Fibroblast of lung (primary cell): ENCODE data around the gene LGALS3BP. TPM values are rescaled to one million over a fixed set of nuclear protein-coding genes. Genes with fewer than 3 reads are reported as not detected.

Source experiments
- DNase-seq, 2 donors: peaks; one replicate each; pipeline versions ENCODE4 v3.0.0 to v3.0.0-alpha.2; 2010; ENCODE audit warnings: low read depth in 2 of 2
- H2AFZ ChIP-seq: 2 replicates; pipeline ENCODE4 v1.5.1; 2012; ENCODE audit warnings: low read length, control low read depth, inconsistent platforms
- H3K27ac ChIP-seq: 2 replicates; pipeline ENCODE4 v1.5.1; 2011; ENCODE audit warnings: low read length, control low read depth; ENCODE audit not compliant: insufficient read depth
- H3K27me3 ChIP-seq: 2 replicates; pipeline ENCODE4 v1.5.1; 2011; ENCODE audit warnings: mild to moderate bottlenecking, low read length; ENCODE audit not compliant: control insufficient read depth, insufficient read depth
- H3K36me3 ChIP-seq: 2 replicates; pipeline ENCODE4 v1.5.1; 2011; ENCODE audit warnings: low read length; ENCODE audit not compliant: control insufficient read depth, insufficient read depth
- H3K4me1 ChIP-seq: 2 replicates; pipeline ENCODE4 v1.5.1; 2011; ENCODE audit warnings: low read length; ENCODE audit not compliant: control insufficient read depth, insufficient read depth; ENCODE audit errors: extremely low read depth
- H3K4me2 ChIP-seq: 2 replicates; pipeline ENCODE4 v1.5.1; 2011; ENCODE audit warnings: low read length, control low read depth; ENCODE audit not compliant: insufficient read depth; ENCODE audit errors: extremely low read depth
- H3K4me3 ChIP-seq, 4 experiments: fragments of 200-600 bp in 1 of 4; sonication (generic) in 1 of 4; replicated peaks in 1 of 4; 2 replicates each; pipeline ENCODE4 v1.5.1; 2011 to 2016; ENCODE audit warnings: low read length in 4 of 4, low read depth in 3 of 4, mild to moderate bottlenecking in 3 of 4, control low read depth in 2 of 4, inconsistent platforms in 1 of 4, mixed read lengths in 1 of 4; ENCODE audit not compliant: insufficient read depth in 1 of 4; ENCODE audit errors: control extremely low read depth in 1 of 4
- H3K79me2 ChIP-seq: 2 replicates; pipeline ENCODE4 v1.5.1; 2012; ENCODE audit warnings: mild to moderate bottlenecking, low read length, inconsistent platforms; ENCODE audit not compliant: control insufficient read depth, insufficient read depth
- H3K9ac ChIP-seq: 2 replicates; pipeline ENCODE4 v1.5.1; 2011; ENCODE audit warnings: mild to moderate bottlenecking, low read length, control low read depth; ENCODE audit not compliant: insufficient read depth
- H3K9me3 ChIP-seq: 2 replicates; pipeline ENCODE4 v1.5.1; 2012; ENCODE audit warnings: low read depth, low read length; ENCODE audit not compliant: control insufficient read depth, insufficient read depth
- H4K20me1 ChIP-seq: 2 replicates; pipeline ENCODE4 v1.5.1; 2011; ENCODE audit warnings: low read length; ENCODE audit not compliant: control insufficient read depth, insufficient read depth; ENCODE audit errors: extremely low read depth
- CTCF ChIP-seq, 2 donors: IDR thresholded peaks in 1 of 2; conservative IDR thresholded peaks in 1 of 2; 1 replicate in 1 of 2; 2 replicates in 1 of 2; pipeline ENCODE4 v1.5.1; 2011 to 2012; ENCODE audit warnings: low read length in 2 of 2, control low read depth in 1 of 2, inconsistent platforms in 1 of 2, low read depth in 1 of 2, mild to moderate bottlenecking in 1 of 2
- EZH2 ChIP-seq: IDR thresholded peaks from 2 replicates; pipeline ENCODE4 v1.5.1; 2012; ENCODE audit warnings: low read length, control low read depth, mild to moderate bottlenecking; ENCODE audit errors: missing control alignments
- polyA plus RNA-seq, 2 donors: library from polyadenylated mRNA; depleted of rRNA in 1 of 2; stranded (reverse) in 1 of 2; unstranded in 1 of 2; fragments of >200 nt; gene quantifications; 2 replicates each; pipeline ENCODE4 v1.2.1, GENCODE V29; 2011 to 2012; ENCODE audit warnings: missing spikeins in 1 of 2
- total RNA-seq: library from RNA; depleted of rRNA; stranded (reverse); fragments of >200 nt; gene quantifications from 2 replicates; pipeline ENCODE4 v1.2.1, GENCODE V29; 2014

The LGALS3BP gene
- total and polyA plus RNA-seq, 2 donors (not counting 1 experiment from before 2014, with no cell fraction given): 128 to 387 TPM

- H3K4me1 ChIP-seq: peaks cover 3% of the 10 kb centered on the region
- no peak for DNase-seq
- no peaks in the 10 kb centered on the region for H3K79me2 ChIP-seq
- H3K9ac ChIP-seq: no peak overlapping the region
- no peaks in the 10 kb centered on the region for H3K9me3 ChIP-seq
- H3K4me3 ChIP-seq: no peak overlapping the region
- H3K27me3 ChIP-seq: peaks cover 4% of the 10 kb centered on the region
- H4K20me1 ChIP-seq: no peaks in the 10 kb centered on the region
- no peak overlapping the region for H2AFZ ChIP-seq
- no peak overlapping the region for H3K4me2 ChIP-seq
- H3K36me3 ChIP-seq: no peaks in the 10 kb centered on the region
- H3K27ac ChIP-seq: no peak overlapping the region
- TF ChIP-seq CTCF (conservative IDR thresholded peaks at IDR 0.05 in 1 of 2, IDR thresholded peaks at IDR 0.05 in 1 of 2; ENCODE audit: low read depth in 1 of 2, low read length in 2 of 2) (no peak), EZH2 (no peak)
Observed at GRCh38 chr17:79017546-79018369, 38.0 kb upstream of the LGALS3BP start.

GRCh38 chr17:79014158-79014758 is 34.5 kb upstream of the LGALS3BP start:
- Histone ChIP-seq H3K27me3 (no peaks in the 10 kb centered on the region), H3K4me3 (no peak overlapping the region), H3K9ac (no peak overlapping the region), H3K4me1 (peaks cover 2% of the 10 kb centered on the region), H3K27ac (no peak overlapping the region), H3K79me2 (peaks cover 2% of the 10 kb centered on the region), H3K4me2 (no peak overlapping the region), H3K36me3 (no peaks in the 10 kb centered on the region), H2AFZ (no peak overlapping the region), H4K20me1 (no peaks in the 10 kb centered on the region), H3K9me3 (no peaks in the 10 kb centered on the region)
- no peak for DNase-seq
- no peak for TF ChIP-seq CTCF (conservative IDR thresholded peaks at IDR 0.05 in 1 of 2, IDR thresholded peaks at IDR 0.05 in 1 of 2; ENCODE audit: low read depth in 1 of 2, low read length in 2 of 2)
- no peak for TF ChIP-seq EZH2

DNA sequence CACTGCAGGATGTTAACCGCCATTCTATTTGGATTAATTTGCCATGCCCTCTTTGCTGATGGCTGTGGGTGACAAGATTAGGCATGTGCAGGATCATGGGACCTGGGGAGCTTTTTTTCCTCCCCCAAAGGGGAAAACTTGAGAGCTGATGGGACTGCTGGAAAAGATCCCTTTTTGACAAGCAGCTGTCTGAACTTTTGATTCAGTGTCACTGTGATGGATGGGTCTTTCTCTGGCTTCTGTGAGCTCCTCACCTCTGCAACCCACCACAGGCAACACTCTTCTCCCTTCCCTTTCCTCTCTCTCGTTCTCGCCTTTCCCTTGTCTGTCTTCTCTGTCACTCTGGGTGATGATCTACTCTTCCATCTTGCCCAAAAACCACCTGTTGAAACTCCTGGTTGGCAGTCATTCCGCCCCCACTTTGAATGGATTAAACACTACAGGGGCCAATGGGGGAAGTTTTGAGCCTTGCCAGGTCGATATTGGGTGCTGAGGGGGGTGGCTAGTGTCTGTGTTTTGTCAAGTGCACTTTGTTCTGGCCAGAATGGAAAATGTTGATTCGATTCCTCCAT is 32.9 kb upstream of the LGALS3BP start:
- DNase-seq: no peak
- Histone ChIP-seq H3K27me3 (no peaks in the 10 kb centered on the region), H3K4me3 (no peak overlapping the region), H3K27ac (no peak overlapping the region), H4K20me1 (no peaks in the 10 kb centered on the region), H3K4me2 (no peak overlapping the region), H3K36me3 (no peaks in the 10 kb centered on the region), H3K4me1 (peaks cover 5% of the 10 kb centered on the region), H3K9ac (no peak overlapping the region), H3K9me3 (no peaks in the 10 kb centered on the region), H3K79me2 (peaks cover 19% of the 10 kb centered on the region), H2AFZ (no peak overlapping the region)
- TF ChIP-seq EZH2 (no peak), CTCF (conservative IDR thresholded peaks at IDR 0.05 in 1 of 2, IDR thresholded peaks at IDR 0.05 in 1 of 2; ENCODE audit: low read depth in 1 of 2, low read length in 2 of 2) (no peak)
